GM15510 (cell line): ENCODE data around the gene ECT2L.

ENCODE experiments used
- POLR2A ChIP-seq: IDR thresholded peaks from 3 replicates; pipeline ENCODE4 v1.6.1; 2011; ENCODE audit warnings: borderline replicate concordance; ENCODE audit not compliant: insufficient read length; ENCODE audit errors: extremely low read depth

ECT2L gene

DNA sequence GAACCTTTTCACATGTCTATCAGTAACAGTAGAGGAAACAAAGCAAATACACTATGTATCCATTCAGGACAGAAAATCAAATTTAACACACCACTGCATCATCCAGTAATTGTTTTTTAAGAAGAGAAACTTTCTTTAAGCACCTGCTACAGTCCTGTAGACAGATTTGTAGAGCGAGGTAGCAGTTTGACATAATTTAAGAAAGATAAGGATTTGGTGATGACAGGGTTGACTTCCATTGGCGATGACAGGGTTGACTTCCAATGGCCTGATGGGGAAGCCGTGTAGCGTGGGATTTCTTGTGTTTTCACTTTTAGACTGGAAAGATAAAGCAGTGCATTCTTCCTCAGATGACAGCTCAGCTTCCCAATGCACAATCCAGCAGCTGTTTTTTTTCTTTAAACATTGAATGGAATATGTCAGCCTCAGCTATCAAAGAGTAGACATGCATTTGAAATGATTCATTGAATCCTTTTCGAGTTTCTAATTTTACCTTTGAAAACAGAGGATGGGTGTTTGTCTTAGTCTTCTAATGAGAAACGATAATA, 68.5 kb downstream of the ECT2L start:
- TF ChIP-seq POLR2A: no peak

DNA sequence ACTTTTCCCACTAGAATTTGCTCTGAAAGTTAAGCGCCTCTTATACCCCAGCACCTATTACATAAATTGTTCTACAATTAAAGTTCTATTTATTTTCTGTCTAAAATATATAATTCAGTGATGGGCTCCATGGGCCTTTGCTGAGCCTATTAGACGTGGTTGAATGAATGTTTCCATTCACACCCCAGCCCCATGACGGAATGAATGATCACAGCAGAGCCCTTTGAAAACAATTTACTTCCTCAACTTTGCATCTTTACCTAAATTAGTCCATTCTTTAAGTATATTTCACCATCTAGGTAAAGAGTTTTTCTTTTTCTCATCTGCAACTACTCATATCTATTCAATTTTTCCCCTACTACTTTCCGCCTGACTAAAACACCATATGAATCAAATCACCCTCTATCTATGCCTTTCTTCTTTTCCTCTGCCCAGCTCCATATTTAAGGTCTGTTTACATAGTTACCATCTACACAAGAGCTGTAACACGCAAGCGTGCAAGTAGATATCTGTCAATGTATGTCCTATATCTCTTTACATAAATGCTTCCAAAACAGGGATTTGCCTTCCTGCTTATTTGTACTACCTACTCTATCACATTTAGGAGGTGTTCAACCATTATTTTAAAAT, 69.7 kb downstream of the ECT2L start:
- no peak for TF ChIP-seq POLR2A

- TF ChIP-seq POLR2A: no peak
These were observed 72.3 kb downstream of the ECT2L start for GRCh38 chr6:138868181-138868580.

DNA sequence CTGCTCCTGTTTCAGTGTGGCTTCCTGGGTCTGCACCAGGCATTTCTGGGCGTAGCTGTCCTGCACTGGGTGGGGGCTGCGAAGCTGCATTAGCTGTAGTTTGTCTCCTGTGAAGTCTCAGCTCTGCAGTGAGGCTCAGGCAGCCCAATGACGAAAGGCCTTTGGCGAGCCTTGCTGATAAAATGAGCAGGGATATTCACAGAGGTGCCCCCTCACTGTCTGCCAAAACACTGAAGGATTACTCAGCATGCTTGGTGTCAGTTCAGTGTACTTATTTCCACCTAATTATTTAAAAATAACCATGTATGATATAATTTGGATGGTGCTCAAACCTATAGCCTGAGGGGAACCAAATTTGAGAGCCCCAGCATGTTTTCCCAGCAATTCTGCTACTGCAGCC, 73.5 kb downstream of the ECT2L start:
- no peak for TF ChIP-seq POLR2A

GRCh38 chr6:138873191-138873590, 77.3 kb downstream of the ECT2L start:
- TF ChIP-seq POLR2A: no peak

DNA sequence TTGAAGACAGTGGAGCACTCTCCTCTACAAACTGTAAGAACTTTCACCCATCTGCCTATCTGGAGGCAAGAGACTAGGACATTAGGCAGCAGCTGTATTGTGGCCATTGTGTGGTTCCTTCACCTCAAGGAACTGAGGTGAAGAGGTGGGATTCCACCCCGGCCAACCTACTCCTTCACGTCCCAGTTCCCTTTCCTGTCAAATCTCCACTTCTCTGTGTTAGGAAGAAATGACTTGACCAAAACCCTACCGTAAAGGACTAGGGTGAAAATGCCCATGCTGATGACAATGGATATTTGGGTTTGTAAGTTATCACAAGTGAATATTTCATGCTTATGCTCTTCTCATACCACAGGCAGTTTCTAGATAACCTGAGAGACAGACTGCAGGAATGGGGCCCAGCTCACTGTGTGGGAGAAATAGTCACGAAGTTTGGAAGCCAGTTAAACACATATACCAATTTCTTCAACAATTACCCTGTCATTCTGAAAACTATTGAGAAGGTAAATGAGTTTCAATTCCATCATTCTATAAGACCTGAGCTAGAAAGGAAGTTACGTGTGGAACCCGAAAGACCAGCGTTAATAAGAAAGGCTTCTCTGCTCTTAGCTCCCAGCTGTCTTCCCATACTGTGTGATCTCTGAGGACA, 86.6 kb downstream of the ECT2L start:
- TF ChIP-seq POLR2A: no peak

DNA sequence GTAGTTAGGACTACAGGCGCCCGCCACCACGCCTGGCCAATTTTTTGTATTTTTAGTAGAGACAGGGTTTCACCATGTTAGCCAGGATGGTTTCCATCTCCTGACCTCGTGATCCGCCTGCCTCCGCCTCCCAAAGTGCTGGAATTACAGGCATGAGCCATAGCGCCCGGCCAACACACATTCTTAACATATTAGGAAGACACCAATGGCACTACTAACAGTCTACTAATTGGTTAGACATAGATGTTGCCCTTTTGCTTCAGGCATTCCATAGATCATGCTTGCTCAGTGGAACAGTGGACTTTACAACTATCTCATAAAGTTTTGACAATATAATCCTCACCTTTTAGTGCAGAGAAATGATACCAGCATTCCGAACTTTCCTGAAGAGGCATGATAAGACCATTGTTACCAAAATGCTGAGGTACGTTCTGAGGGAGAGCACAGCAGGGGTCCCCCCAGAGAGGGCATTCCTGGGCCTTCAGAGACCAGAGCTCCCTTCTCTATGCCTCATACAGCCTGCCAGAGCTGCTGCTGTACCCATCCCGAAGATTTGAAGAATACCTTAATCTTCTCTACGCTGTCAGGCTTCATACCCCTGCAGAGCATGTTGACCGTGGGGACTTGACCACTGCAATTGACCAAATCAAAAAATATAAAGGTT, 89.4 kb downstream of the ECT2L start:
- no peak for TF ChIP-seq POLR2A

- no peak for TF ChIP-seq POLR2A
These were observed 95.5 kb downstream of the ECT2L start for GRCh38 chr6:138891255-138891986.

- no peak for TF ChIP-seq POLR2A
These were observed 100.3 kb downstream of the ECT2L start for GRCh38 chr6:138896104-138896756.

GRCh38 chr6:138897031-138897430, 101.1 kb downstream of the ECT2L start:
- TF ChIP-seq POLR2A: no peak

- TF ChIP-seq POLR2A: no peak
These were observed 111.3 kb downstream of the ECT2L start for GRCh38 chr6:138907167-138907566.

GRCh38 chr6:138909511-138909910, 113.6 kb downstream of the ECT2L start:
- no peak for TF ChIP-seq POLR2A

GRCh38 chr6:138909975-138910374, 114.1 kb downstream of the ECT2L start:
- TF ChIP-seq POLR2A: no peak

GRCh38 chr6:138912308-138912707, 116.4 kb downstream of the ECT2L start:
- TF ChIP-seq POLR2A: no peak

DNA sequence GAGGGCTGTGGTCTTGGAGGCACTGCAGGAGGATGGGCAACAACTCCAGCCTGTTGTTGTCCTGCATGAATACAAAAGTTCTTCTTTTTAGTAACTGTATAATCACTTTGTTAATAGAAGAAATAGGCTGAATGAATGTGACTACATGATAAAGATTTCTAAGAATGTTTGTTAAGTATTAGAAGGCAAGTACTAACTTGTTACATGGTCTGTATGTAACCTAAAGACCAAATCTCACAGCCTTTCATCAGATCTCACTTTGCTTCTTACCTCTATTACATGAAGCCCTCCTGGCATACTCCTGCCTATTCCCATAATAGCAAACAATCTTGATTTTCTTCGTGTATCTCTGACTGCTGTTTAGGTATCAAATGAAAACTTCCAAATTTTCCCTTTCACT, 118.8 kb downstream of the ECT2L start:
- no peak for TF ChIP-seq POLR2A

- TF ChIP-seq POLR2A: no peak
These were observed 125.0 kb downstream of the ECT2L start for GRCh38 chr6:138920906-138921305.

DNA sequence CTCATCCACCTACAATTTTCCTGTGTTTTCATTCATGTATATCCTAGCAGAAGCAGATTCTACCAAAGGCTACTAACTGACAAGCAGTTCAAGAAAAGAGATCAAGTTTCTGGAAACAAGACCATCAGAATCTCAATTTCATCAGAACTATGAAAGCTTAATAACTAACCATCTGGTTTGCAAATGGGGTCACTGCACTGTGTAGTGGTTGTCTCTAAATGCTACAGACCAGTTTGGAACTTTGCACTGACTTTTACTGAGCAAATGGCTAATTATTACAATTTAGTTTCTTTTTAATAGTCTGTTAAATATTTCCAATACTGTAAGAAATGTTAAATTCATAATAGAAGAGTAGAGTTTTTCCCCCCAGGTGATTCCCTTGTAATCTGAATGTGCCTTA, 127.7 kb downstream of the ECT2L start:
- TF ChIP-seq POLR2A: no peak
